Liver (tissue), 9 donors: Measurements from ENCODE around the gene MGME1. TPM values are rescaled to one million over a fixed set of nuclear protein-coding genes. Genes with fewer than 3 reads are reported as not detected.

Source experiments
- DNase-seq: peaks from one replicate; pipeline ENCODE4 v3.0.0-alpha.2; 2017; ENCODE audit warnings: low spot score
- H3K27ac ChIP-seq, 2 donors: one replicate each; pipeline ENCODE4 v1.7.0; 2013; ENCODE audit warnings: inconsistent platforms in 2 of 2, low read length in 2 of 2, control low read depth in 1 of 2, low read depth in 1 of 2, mild to moderate bottlenecking in 1 of 2
- H3K27me3 ChIP-seq, 4 donors: one replicate each; pipeline versions ENCODE4 v1.6.1 to v1.7.0; 2013; ENCODE audit warnings: low read length in 3 of 4, inconsistent platforms in 1 of 4, mild to moderate bottlenecking in 1 of 4, moderate library complexity in 1 of 4; ENCODE audit not compliant: control insufficient read depth in 4 of 4, insufficient read depth in 4 of 4
- H3K36me3 ChIP-seq, 4 donors: one replicate each; pipeline versions ENCODE4 v1.6.1 to v1.7.0; 2013; ENCODE audit warnings: low read length in 3 of 4, mild to moderate bottlenecking in 3 of 4, low read depth in 1 of 4, moderate library complexity in 1 of 4; ENCODE audit not compliant: control insufficient read depth in 4 of 4, insufficient read depth in 3 of 4
- H3K4me1 ChIP-seq, 4 donors: one replicate each; pipeline versions ENCODE4 v1.6.1 to v1.7.0; 2013; ENCODE audit warnings: low read length in 3 of 4, mild to moderate bottlenecking in 3 of 4, moderate library complexity in 1 of 4; ENCODE audit not compliant: control insufficient read depth in 4 of 4, insufficient read depth in 4 of 4
- H3K4me3 ChIP-seq, 3 donors: one replicate each; pipeline versions ENCODE4 v1.6.1 to v1.7.0; 2013; ENCODE audit warnings: low read length in 3 of 3, control low read depth in 1 of 3, low read depth in 1 of 3, mild to moderate bottlenecking in 1 of 3
- H3K9ac ChIP-seq, 2 donors: one replicate each; pipeline ENCODE4 v1.7.0; 2013; ENCODE audit warnings: low read length in 2 of 2, mild to moderate bottlenecking in 2 of 2, moderate library complexity in 2 of 2, control low read depth in 1 of 2, low read depth in 1 of 2
- H3K9me3 ChIP-seq, 4 donors: one replicate each; pipeline versions ENCODE4 v1.6.1 to v1.7.0; 2013; ENCODE audit warnings: low read length in 3 of 4; ENCODE audit not compliant: control insufficient read depth in 4 of 4
- EGR1 ChIP-seq, 2 donors: IDR thresholded peaks; 2 replicates each; pipeline ENCODE4 v1.6.1; 2016 to 2018; ENCODE audit warnings: antibody characterized with exemption in 2 of 2, low read depth in 2 of 2
- FOXA1 ChIP-seq: IDR thresholded peaks from 2 replicates; pipeline ENCODE4 v1.6.1; 2016; ENCODE audit warnings: antibody characterized with exemption
- FOXA2 ChIP-seq: IDR thresholded peaks from 2 replicates; pipeline ENCODE4 v1.6.1; 2016; ENCODE audit warnings: antibody characterized with exemption
- GABPA ChIP-seq, 2 donors: IDR thresholded peaks in 1 of 2; conservative IDR thresholded peaks in 1 of 2; 2 replicates each; pipeline ENCODE4 v1.6.1; 2016; ENCODE audit warnings: antibody characterized with exemption in 2 of 2, mild to moderate bottlenecking in 1 of 2, moderate library complexity in 1 of 2
- HNF4A ChIP-seq, 2 donors: conservative IDR thresholded peaks; 2 replicates each; pipeline ENCODE4 v1.6.1; 2016; ENCODE audit warnings: antibody characterized with exemption in 2 of 2, mild to moderate bottlenecking in 2 of 2
- NR2F2 ChIP-seq: IDR thresholded peaks from 2 replicates; pipeline ENCODE4 v1.6.1; 2016; ENCODE audit warnings: antibody characterized with exemption
- RAD21 ChIP-seq, 2 donors: IDR thresholded peaks; 2 replicates each; pipeline ENCODE4 v1.6.1; 2016; ENCODE audit warnings: antibody characterized with exemption in 2 of 2, mild to moderate bottlenecking in 2 of 2
- RXRA ChIP-seq, 2 donors: IDR thresholded peaks; 2 replicates each; pipeline ENCODE4 v1.6.1; 2017 to 2018; ENCODE audit warnings: antibody characterized with exemption in 2 of 2, mild to moderate bottlenecking in 1 of 2
- TAF1 ChIP-seq: conservative IDR thresholded peaks from 2 replicates; pipeline ENCODE4 v1.6.1; 2016; ENCODE audit warnings: antibody characterized with exemption, mild to moderate bottlenecking
- YY1 ChIP-seq: IDR thresholded peaks from 2 replicates; pipeline ENCODE4 v1.6.1; 2016; ENCODE audit warnings: antibody characterized with exemption, mild to moderate bottlenecking
- WGBS: extraction: QIAGEN DNeasy Blood & Tissue Kit; methylation state at CpG from one replicate; pipeline ENCODE4 v1.1.7; 2013; 5-methylcytosine and 5-hydroxymethylcytosine counted together
- polyA plus RNA-seq, 2 donors: library from polyadenylated mRNA; stranded (reverse) in 1 of 2; unstranded in 1 of 2; fragments of 200-250 nt in 1 of 2; fragments of >200 nt in 1 of 2; fragmentation: Nextera tagmentation in 1 of 2; extraction: Ambion mirVana in 1 of 2; gene quantifications; one replicate each; pipeline versions ENCODE4 v1.2.1 to v1.2.3, GENCODE V29; 2013 to 2015
- total RNA-seq, 2 donors: library from RNA; depleted of rRNA; stranded (reverse); fragments of >200 nt; gene quantifications; one replicate each; pipeline ENCODE4 v1.2.3, GENCODE V29; 2014
- TF ChIP-seq, protein P1 (sequence below): IDR thresholded peaks from 2 replicates; pipeline ENCODE4 v1.6.1; 2016; ENCODE audit warnings: antibody characterized with exemption
- TF ChIP-seq, protein P2 (sequence below): IDR thresholded peaks from 2 replicates; pipeline ENCODE4 v1.6.1; 2016; ENCODE audit warnings: antibody characterized with exemption, mild to moderate bottlenecking
- TF ChIP-seq, protein P3 (sequence below): IDR thresholded peaks from 2 replicates; pipeline ENCODE4 v1.6.1; 2016; ENCODE audit warnings: antibody characterized with exemption
- TF ChIP-seq, protein P4 (sequence below): fragments of 150-350 bp; IDR thresholded peaks from 2 replicates; pipeline ENCODE4 v1.5.1; 2017; ENCODE audit warnings: improper control_type of control experiment, low read depth, low read length; ENCODE audit not compliant: missing input control
- donor health status: healthy.
- donor health status: healthy.
- donor health status: healthy.
- donor health status: healthy.
- donor health status: healthy.

MGME1 gene
- total and polyA plus RNA-seq, 4 donors = 4.2 to 26.8 (median 6.7) TPM

DNA sequence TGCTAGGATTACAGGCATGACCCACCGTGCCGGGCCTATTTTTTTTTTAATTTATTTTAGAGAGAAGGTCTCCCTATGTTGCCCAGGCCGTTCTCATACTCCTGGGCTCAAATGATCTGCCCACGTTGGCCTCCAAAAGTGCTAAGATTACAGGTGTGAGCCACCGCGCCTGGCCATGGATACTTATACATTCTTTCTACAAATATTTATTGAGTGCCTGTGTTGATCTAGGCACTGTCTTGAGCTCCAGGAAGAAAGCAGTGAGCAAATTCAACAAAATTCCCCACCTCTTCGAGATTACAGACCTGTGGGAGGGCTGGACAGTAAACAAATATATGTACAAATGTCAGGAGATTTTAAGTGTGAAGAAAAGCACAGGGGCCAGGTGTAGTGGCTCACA is 37.9 kb downstream of the MGME1 start:
- Histone ChIP-seq H3K27me3 (no peaks in the 10 kb centered on the region), H3K36me3 (no peaks in the 10 kb centered on the region), H3K4me3 (no peak overlapping the region), H3K4me1 (peaks cover 0 to 5% (median 3%) of the 10 kb centered on the region in 4 donors), H3K27ac (no peak overlapping the region), H3K9ac (no peak overlapping the region), H3K9me3 (no peaks in the 10 kb centered on the region)
- WGBS = 86% methylated on average over 7 of the region's 7 CpGs
- no peak for DNase-seq
- TF ChIP-seq, protein P1, sequence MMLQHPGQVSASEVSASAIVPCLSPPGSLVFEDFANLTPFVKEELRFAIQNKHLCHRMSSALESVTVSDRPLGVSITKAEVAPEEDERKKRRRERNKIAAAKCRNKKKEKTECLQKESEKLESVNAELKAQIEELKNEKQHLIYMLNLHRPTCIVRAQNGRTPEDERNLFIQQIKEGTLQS = no peak
- TF ChIP-seq EGR1 (IDR thresholded peaks at IDR 0.05; ENCODE audit: low read depth in 2 of 2) (no peak), RXRA (IDR thresholded peaks at IDR 0.05) (no peak), GABPA (IDR thresholded peaks at IDR 0.05 in 1 of 2, conservative IDR thresholded peaks at IDR 0.05 in 1 of 2) (no peak), HNF4A (conservative IDR thresholded peaks at IDR 0.05) (no peak), YY1 (no peak), NR2F2 (no peak), TAF1 (no peak), FOXA1 (no peak), RAD21 (IDR thresholded peaks at IDR 0.05) (no peak)
- TF ChIP-seq, protein P2, sequence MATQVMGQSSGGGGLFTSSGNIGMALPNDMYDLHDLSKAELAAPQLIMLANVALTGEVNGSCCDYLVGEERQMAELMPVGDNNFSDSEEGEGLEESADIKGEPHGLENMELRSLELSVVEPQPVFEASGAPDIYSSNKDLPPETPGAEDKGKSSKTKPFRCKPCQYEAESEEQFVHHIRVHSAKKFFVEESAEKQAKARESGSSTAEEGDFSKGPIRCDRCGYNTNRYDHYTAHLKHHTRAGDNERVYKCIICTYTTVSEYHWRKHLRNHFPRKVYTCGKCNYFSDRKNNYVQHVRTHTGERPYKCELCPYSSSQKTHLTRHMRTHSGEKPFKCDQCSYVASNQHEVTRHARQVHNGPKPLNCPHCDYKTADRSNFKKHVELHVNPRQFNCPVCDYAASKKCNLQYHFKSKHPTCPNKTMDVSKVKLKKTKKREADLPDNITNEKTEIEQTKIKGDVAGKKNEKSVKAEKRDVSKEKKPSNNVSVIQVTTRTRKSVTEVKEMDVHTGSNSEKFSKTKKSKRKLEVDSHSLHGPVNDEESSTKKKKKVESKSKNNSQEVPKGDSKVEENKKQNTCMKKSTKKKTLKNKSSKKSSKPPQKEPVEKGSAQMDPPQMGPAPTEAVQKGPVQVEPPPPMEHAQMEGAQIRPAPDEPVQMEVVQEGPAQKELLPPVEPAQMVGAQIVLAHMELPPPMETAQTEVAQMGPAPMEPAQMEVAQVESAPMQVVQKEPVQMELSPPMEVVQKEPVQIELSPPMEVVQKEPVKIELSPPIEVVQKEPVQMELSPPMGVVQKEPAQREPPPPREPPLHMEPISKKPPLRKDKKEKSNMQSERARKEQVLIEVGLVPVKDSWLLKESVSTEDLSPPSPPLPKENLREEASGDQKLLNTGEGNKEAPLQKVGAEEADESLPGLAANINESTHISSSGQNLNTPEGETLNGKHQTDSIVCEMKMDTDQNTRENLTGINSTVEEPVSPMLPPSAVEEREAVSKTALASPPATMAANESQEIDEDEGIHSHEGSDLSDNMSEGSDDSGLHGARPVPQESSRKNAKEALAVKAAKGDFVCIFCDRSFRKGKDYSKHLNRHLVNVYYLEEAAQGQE = no peak
- TF ChIP-seq, protein P3, sequence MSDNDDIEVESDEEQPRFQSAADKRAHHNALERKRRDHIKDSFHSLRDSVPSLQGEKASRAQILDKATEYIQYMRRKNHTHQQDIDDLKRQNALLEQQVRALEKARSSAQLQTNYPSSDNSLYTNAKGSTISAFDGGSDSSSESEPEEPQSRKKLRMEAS = no peak

DNA sequence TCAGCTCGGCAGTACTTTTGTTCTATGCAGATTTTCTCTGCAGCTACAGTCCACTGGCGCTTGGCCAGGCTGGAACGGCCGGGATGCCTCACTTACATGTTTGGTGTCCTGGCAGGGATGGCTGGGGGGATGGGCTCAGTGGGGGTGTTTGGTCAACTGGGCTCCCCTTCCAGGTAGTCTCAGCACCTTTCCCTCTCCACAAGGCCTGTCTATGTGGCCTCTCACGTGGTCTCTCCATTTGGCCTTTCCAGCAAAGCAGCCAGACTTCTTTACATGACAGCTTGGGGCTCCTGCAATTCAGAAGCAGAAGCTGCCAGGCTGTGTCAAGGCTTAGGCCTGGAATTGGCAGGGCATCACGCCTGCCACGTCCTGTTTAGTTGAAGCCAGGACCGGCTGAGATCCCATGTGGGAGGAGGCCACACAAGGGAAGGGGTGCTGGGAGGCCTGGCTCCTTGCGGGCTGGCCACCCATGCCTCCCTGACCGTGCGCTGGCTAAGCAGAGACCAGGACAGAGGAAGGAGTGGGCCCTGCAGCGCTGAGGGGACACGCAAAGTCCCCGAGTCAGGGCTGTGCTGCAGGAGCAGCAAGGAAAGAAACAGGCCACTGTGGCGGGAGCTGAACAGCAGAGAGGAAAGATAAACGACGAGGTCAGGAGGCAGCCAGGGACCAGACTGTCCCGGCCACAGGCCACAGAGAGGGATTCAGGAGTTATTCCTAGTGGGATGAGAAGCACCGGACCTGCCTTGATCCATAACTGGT is 38.9 kb downstream of the MGME1 start:
- Histone ChIP-seq H3K36me3 (no peaks in the 10 kb centered on the region), H3K27me3 (no peaks in the 10 kb centered on the region), H3K27ac (no peak overlapping the region), H3K9ac (no peak overlapping the region), H3K4me1 (peaks cover 0 to 5% (median 3%) of the 10 kb centered on the region in 4 donors), H3K9me3 (no peaks in the 10 kb centered on the region), H3K4me3 (no peak overlapping the region)
- 69% methylated on average over 19 of the region's 19 CpGs for WGBS
- TF ChIP-seq EGR1 (IDR thresholded peaks at IDR 0.05; ENCODE audit: low read depth in 2 of 2) (no peak), FOXA2 (no peak), FOXA1 (no peak), RAD21 (IDR thresholded peaks at IDR 0.05) (no peak)
- TF ChIP-seq, protein P4, sequence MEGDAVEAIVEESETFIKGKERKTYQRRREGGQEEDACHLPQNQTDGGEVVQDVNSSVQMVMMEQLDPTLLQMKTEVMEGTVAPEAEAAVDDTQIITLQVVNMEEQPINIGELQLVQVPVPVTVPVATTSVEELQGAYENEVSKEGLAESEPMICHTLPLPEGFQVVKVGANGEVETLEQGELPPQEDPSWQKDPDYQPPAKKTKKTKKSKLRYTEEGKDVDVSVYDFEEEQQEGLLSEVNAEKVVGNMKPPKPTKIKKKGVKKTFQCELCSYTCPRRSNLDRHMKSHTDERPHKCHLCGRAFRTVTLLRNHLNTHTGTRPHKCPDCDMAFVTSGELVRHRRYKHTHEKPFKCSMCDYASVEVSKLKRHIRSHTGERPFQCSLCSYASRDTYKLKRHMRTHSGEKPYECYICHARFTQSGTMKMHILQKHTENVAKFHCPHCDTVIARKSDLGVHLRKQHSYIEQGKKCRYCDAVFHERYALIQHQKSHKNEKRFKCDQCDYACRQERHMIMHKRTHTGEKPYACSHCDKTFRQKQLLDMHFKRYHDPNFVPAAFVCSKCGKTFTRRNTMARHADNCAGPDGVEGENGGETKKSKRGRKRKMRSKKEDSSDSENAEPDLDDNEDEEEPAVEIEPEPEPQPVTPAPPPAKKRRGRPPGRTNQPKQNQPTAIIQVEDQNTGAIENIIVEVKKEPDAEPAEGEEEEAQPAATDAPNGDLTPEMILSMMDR = no peak
- DNase-seq = no peak
